Common myeloid progenitor, CD34-positive (primary cell): ENCODE measurements around the gene COG4.

ENCODE experiments used
- CTCF ChIA-PET: fragments of 350-600 bp; sonication (Branson Sonifier 250); formaldehyde crosslinking; loops from one replicate; lab custom pipeline; 2021; ENCODE audit warnings: antibody characterized with exemption; lab: Charles Lee
- POLR2A ChIA-PET: fragments of 350-600 bp; sonication (Branson Sonifier 250); formaldehyde crosslinking; loops from one replicate; lab custom pipeline; 2021; ENCODE audit warnings: antibody characterized with exemption; lab: Charles Lee
- DNase-seq, 3 donors: peaks; one replicate each; pipeline versions ENCODE4 v3.0.0 to v3.0.0-alpha.2; 2013
- H3K27ac ChIP-seq, 2 experiments: 1 replicate in 1 of 2; 2 replicates in 1 of 2; pipeline ENCODE4 v1.7.0; 2013; ENCODE audit warnings: inconsistent platforms in 2 of 2, low read length in 2 of 2, mild to moderate bottlenecking in 2 of 2, low read depth in 1 of 2, moderate library complexity in 1 of 2; ENCODE audit not compliant: severe bottlenecking in 2 of 2, insufficient read depth in 1 of 2, poor library complexity in 1 of 2
- H3K27me3 ChIP-seq, 5 experiments: replicated peaks in 2 of 5; 1 replicate in 3 of 5; 2 replicates in 2 of 5; pipeline versions ENCODE4 v1.6.1 to v1.7.0; 2013; ENCODE audit warnings: low read length in 4 of 5, mild to moderate bottlenecking in 2 of 5, moderate library complexity in 2 of 5, inconsistent platforms in 1 of 5; ENCODE audit not compliant: insufficient read depth in 5 of 5, control insufficient read depth in 4 of 5
- H3K36me3 ChIP-seq, 4 experiments: 1 replicate in 2 of 4; 2 replicates in 2 of 4; pipeline versions ENCODE4 v1.6.1 to v1.7.0; 2013; ENCODE audit warnings: low read length in 3 of 4, control low read depth in 1 of 4, mild to moderate bottlenecking in 1 of 4; ENCODE audit not compliant: control insufficient read depth in 4 of 4, insufficient read depth in 4 of 4
- H3K4me1 ChIP-seq, 4 experiments: 1 replicate in 3 of 4; 2 replicates in 1 of 4; pipeline versions ENCODE4 v1.6.1 to v1.7.1; 2013; ENCODE audit warnings: low read length in 3 of 4, mild to moderate bottlenecking in 3 of 4, control low read depth in 1 of 4, inconsistent platforms in 1 of 4, moderate library complexity in 1 of 4; ENCODE audit not compliant: control insufficient read depth in 4 of 4, insufficient read depth in 4 of 4; ENCODE audit errors: control extremely low read depth in 1 of 4
- H3K4me3 ChIP-seq, 7 experiments: 1 replicate in 4 of 7; 2 replicates in 3 of 7; pipeline versions ENCODE4 v1.5.1 to v1.7.0; 2013; ENCODE audit warnings: mild to moderate bottlenecking in 7 of 7, low read length in 6 of 7, moderate library complexity in 6 of 7, inconsistent platforms in 2 of 7, low read depth in 2 of 7, control low read depth in 1 of 7; ENCODE audit not compliant: insufficient read depth in 4 of 7, control insufficient read depth in 1 of 7; ENCODE audit errors: extremely low read depth in 1 of 7
- H3K9me3 ChIP-seq, 5 experiments: 1 replicate in 4 of 5; 2 replicates in 1 of 5; pipeline versions ENCODE4 v1.6.1 to v1.7.1; 2013; ENCODE audit warnings: low read length in 4 of 5, mild to moderate bottlenecking in 2 of 5, inconsistent platforms in 1 of 5, low read depth in 1 of 5, moderate library complexity in 1 of 5; ENCODE audit not compliant: control insufficient read depth in 4 of 5, insufficient read depth in 2 of 5; ENCODE audit errors: control extremely low read depth in 1 of 5
- WGBS: methylation state at CpG from one replicate; pipeline ENCODE4 v1.1.5; 2013; ENCODE audit not compliant: insufficient coverage; 5-methylcytosine and 5-hydroxymethylcytosine counted together

COG4 gene

GRCh38 chr16:70484867-70485266 lies 38.5 kb downstream of the COG4 start:
- WGBS, result no CpG with 5 or more reads among the region's 2 CpGs
- H3K27me3 ChIP-seq, result no peaks in the 10 kb centered on the region
- ChIA-PET CTCF (interaction anchor here (0.9 to 2.0 kb wide), 2 partner anchors 16 to 90 kb away, joined by 3 to 4 read pairs; no protein-coding TSS in a partner anchor), POLR2A (no interaction called here)
- no peak overlapping the region for H3K4me3 ChIP-seq
- no peak for DNase-seq
- H3K9me3 ChIP-seq, result no peaks in the 10 kb centered on the region
- peaks cover 11 to 49% (median 39%) of the 10 kb centered on the region in 4 experiments for H3K36me3 ChIP-seq
- no peaks in the 10 kb centered on the region for H3K4me1 ChIP-seq
- H3K27ac ChIP-seq, result no peak overlapping the region

GRCh38 chr16:70483426-70483825 lies 39.9 kb downstream of the COG4 start:
- Histone ChIP-seq H3K27ac (no peak overlapping the region), H3K27me3 (no peaks in the 10 kb centered on the region), H3K4me1 (peaks cover 0 to 13% (median 3%) of the 10 kb centered on the region in 4 experiments), H3K9me3 (no peaks in the 10 kb centered on the region), H3K36me3 (peaks cover 11 to 54% (median 46%) of the 10 kb centered on the region in 4 experiments), H3K4me3 (no peak overlapping the region)
- ChIA-PET CTCF (interaction anchor here (0.7 to 2.0 kb wide), 4 partner anchors 10 to 89 kb away, joined by 3 to 4 read pairs (median 3); no protein-coding TSS in a partner anchor), POLR2A (no interaction called here)
- no peak for DNase-seq
- WGBS, result 89% methylated on average over 5 of the region's 5 CpGs

- Histone ChIP-seq H3K4me1 (peaks cover 0 to 16% (median 3%) of the 10 kb centered on the region in 4 experiments), H3K4me3 (no peak overlapping the region), H3K9me3 (no peaks in the 10 kb centered on the region), H3K36me3 (peaks cover 11 to 58% (median 49%) of the 10 kb centered on the region in 4 experiments), H3K27me3 (no peaks in the 10 kb centered on the region), H3K27ac (no peak overlapping the region)
- no peak for DNase-seq
- POLR2A ChIA-PET, result no interaction called here
- CTCF ChIA-PET, result interaction anchor here (1.3 kb wide), 1 partner anchor 14 kb away, joined by 3 read pairs; no protein-coding TSS in a partner anchor
- WGBS, result 94% methylated on average over 4 of the region's 5 CpGs
Measured at GRCh38 chr16:70482624-70483023, 40.7 kb downstream of the COG4 start.

- POLR2A ChIA-PET, result no interaction called here
- no peaks in the 10 kb centered on the region for H3K9me3 ChIP-seq
- H3K36me3 ChIP-seq, result peaks cover 9 to 58% (median 49%) of the 10 kb centered on the region in 4 experiments
- H3K4me3 ChIP-seq, result no peak overlapping the region
- 91% methylated on average over 7 of the region's 7 CpGs for WGBS
- no peak overlapping the region for H3K27ac ChIP-seq
- CTCF ChIA-PET, result interaction anchor here (1.3 kb wide), 1 partner anchor 13 kb away, joined by 3 read pairs; no protein-coding TSS in a partner anchor
- DNase-seq, result no peak
- peaks cover 0 to 16% (median 3%) of the 10 kb centered on the region in 4 experiments for H3K4me1 ChIP-seq
- H3K27me3 ChIP-seq, result no peaks in the 10 kb centered on the region
Measured at GRCh38 chr16:70481929-70482536, 41.3 kb downstream of the COG4 start.

- Histone ChIP-seq H3K27ac (no peak overlapping the region), H3K27me3 (no peaks in the 10 kb centered on the region), H3K4me1 (peaks cover 0 to 16% (median 3%) of the 10 kb centered on the region in 4 experiments), H3K4me3 (no peak overlapping the region), H3K36me3 (peaks cover 5 to 58% (median 43%) of the 10 kb centered on the region in 4 experiments), H3K9me3 (no peaks in the 10 kb centered on the region)
- CTCF ChIA-PET, result interaction anchor here (1.0 to 4.0 kb wide), 4 partner anchors 12 to 107 kb away, joined by 3 to 16 read pairs (median 4); no protein-coding TSS in a partner anchor
- 92% methylated on average over 17 of the region's 17 CpGs for WGBS
- POLR2A ChIA-PET, result no interaction called here
- no peak for DNase-seq
Measured at GRCh38 chr16:70480127-70481105, 42.9 kb downstream of the COG4 start.

GRCh38 chr16:70478912-70479341 lies 44.4 kb downstream of the COG4 start:
- Histone ChIP-seq H3K4me1 (peaks cover 0 to 16% (median 3%) of the 10 kb centered on the region in 4 experiments), H3K4me3 (no peak overlapping the region), H3K27me3 (no peaks in the 10 kb centered on the region), H3K27ac (no peak overlapping the region), H3K9me3 (no peaks in the 10 kb centered on the region), H3K36me3 (peaks cover 5 to 55% (median 42%) of the 10 kb centered on the region in 4 experiments)
- CTCF ChIA-PET, result interaction anchor here (1.0 to 4.0 kb wide), 7 partner anchors 9 to 111 kb away, joined by 3 to 16 read pairs (median 4); no protein-coding TSS in a partner anchor
- POLR2A ChIA-PET, result interaction anchor here (1.6 kb wide), 1 partner anchor 99 kb away, joined by 3 read pairs; no protein-coding TSS in a partner anchor
- 50% methylated on average over 7 of the region's 10 CpGs for WGBS
- DNase-seq, result peak in 1 of 3 donors; percentile 11
